GM19395 (cell line): ENCODE measurements around the gene TMEM97.
A peak's percentile ranks its signal among the peaks of the same experiment; 100 is the strongest.

Experiments
- ATAC-seq: cut with Tn5 transposase; IDR thresholded peaks from one replicate; pipeline ENCODE4 v1.9.1; 2021; ENCODE audit warnings: mild to moderate bottlenecking, moderate library complexity; ENCODE audit not compliant: unreplicated experiment

The TMEM97 gene

GRCh38 chr17:28363776-28364650 is 45.0 kb downstream of the TMEM97 start:
- no peak for ATAC-seq

GRCh38 chr17:28364665-28365363 is 45.8 kb downstream of the TMEM97 start, which contains the start of gene SEBOX:
SEBOX (minus strand) TSS chr17:28365199; CDS start chr17:28365151, 48 bp downstream.
- no peak for ATAC-seq

GRCh38 chr17:28365487-28365886 is 46.5 kb downstream of the TMEM97 start:
- no peak for ATAC-seq

- no peak for ATAC-seq
These were observed 47.6 kb downstream of the TMEM97 start for GRCh38 chr17:28366605-28367004.

GRCh38 chr17:28367641-28368305 is 48.8 kb downstream of the TMEM97 start:
- ATAC-seq: no peak

- no peak for ATAC-seq
These were observed 49.4 kb downstream of the TMEM97 start for GRCh38 chr17:28368306-28368831.

GRCh38 chr17:28368915-28369683 is 50.1 kb downstream of the TMEM97 start:
- ATAC-seq: no peak

- no peak for ATAC-seq
These were observed 50.7 kb downstream of the TMEM97 start for GRCh38 chr17:28369684-28370034.

- no peak for ATAC-seq
These were observed 51.2 kb downstream of the TMEM97 start, which contains the start of gene VTN for GRCh38 chr17:28370035-28370743. VTN (minus strand) TSS chr17:28370307; CDS start chr17:28370203, 104 bp downstream.

- no peak for ATAC-seq
These were observed 51.7 kb downstream of the TMEM97 start for GRCh38 chr17:28370744-28371103.

GRCh38 chr17:28371245-28372202 is 52.5 kb downstream of the TMEM97 start, which contains the start of gene SARM1:
SARM1 (plus strand) TSS chr17:28371694; CDS start chr17:28372033, 339 bp downstream.
- peak; percentile 81 for ATAC-seq

GRCh38 chr17:28372203-28372944 is 53.4 kb downstream of the TMEM97 start:
- ATAC-seq: peak; percentile 21

- ATAC-seq: no peak
These were observed 53.9 kb downstream of the TMEM97 start for GRCh38 chr17:28372945-28373274.
